PC-9 (cell line): ENCODE data around the gene SDK2. TPM values are rescaled to one million over a fixed set of nuclear protein-coding genes. Genes with fewer than 3 reads are reported as not detected.

Experiments used
- BruUV-seq: library from RNA; stranded (reverse); fragments of 400-500 nt; replicated peaks from 2 replicates; lab custom pipeline; 2021; lab: Mats Ljungman, UMichigan
- CTCF ChIA-PET: fragments of 300-600 bp; sonication (Branson Sonifier 250); formaldehyde crosslinking; loops from one replicate; lab custom pipeline; 2022; ENCODE audit warnings: antibody characterized with exemption; lab: Charles Lee
- POLR2A ChIA-PET: fragments of 300-600 bp; sonication (Branson Sonifier 250); formaldehyde crosslinking; loops from one replicate; lab custom pipeline; 2022; ENCODE audit warnings: antibody characterized with exemption; ENCODE audit not compliant: unreplicated experiment; lab: Charles Lee
- DNase-seq, 2 experiments: peaks; one replicate each; pipeline versions ENCODE4 v3.0.0 to v3.0.0-alpha.2; 2015 to 2022; ENCODE audit warnings: mixed read lengths in 1 of 2
- H2AFZ ChIP-seq: fragments of 200-600 bp; sonication (generic); 2 replicates; pipeline ENCODE4 v1.8.1; 2017; ENCODE audit warnings: antibody characterized with exemption
- H3F3A ChIP-seq: fragments of 200-600 bp; sonication (generic); 2 replicates; pipeline ENCODE4 v1.8.1; 2017; ENCODE audit warnings: antibody characterized with exemption, mild to moderate bottlenecking, low read depth; ENCODE audit not compliant: insufficient read depth
- H3K27ac ChIP-seq: fragments of 200-600 bp; sonication (generic); 2 replicates; pipeline ENCODE4 v1.6.1; 2016; ENCODE audit warnings: mixed run types
- H3K27me3 ChIP-seq: fragments of 200-600 bp; sonication (generic); 2 replicates; pipeline ENCODE4 v1.6.1; 2016; ENCODE audit warnings: low read depth, mixed run types; ENCODE audit not compliant: insufficient read depth
- H3K36me3 ChIP-seq: fragments of 200-600 bp; sonication (generic); 2 replicates; pipeline ENCODE4 v1.6.1; 2016; ENCODE audit warnings: low read depth, mixed run types
- H3K4me1 ChIP-seq: fragments of 200-600 bp; sonication (generic); replicated peaks from 2 replicates; pipeline ENCODE4 v1.6.1; 2016; ENCODE audit warnings: mixed run types; ENCODE audit not compliant: insufficient read depth
- H3K4me2 ChIP-seq: fragments of 200-600 bp; sonication (generic); 2 replicates; pipeline ENCODE4 v1.6.1; 2017; ENCODE audit warnings: mixed run types
- H3K4me3 ChIP-seq: fragments of 200-600 bp; sonication (generic); 2 replicates; pipeline ENCODE4 v1.6.1; 2016; ENCODE audit warnings: mixed run types
- H3K79me2 ChIP-seq: fragments of 200-600 bp; sonication (generic); 2 replicates; pipeline ENCODE4 v1.6.1; 2017; ENCODE audit warnings: low read depth, mixed run types
- H3K9me2 ChIP-seq: fragments of 200-600 bp; sonication (generic); 2 replicates; pipeline ENCODE4 v1.8.1; 2017; ENCODE audit warnings: mild to moderate bottlenecking; ENCODE audit not compliant: insufficient read depth
- H3K9me3 ChIP-seq: fragments of 200-600 bp; sonication (generic); 2 replicates; pipeline ENCODE4 v1.8.1; 2016; ENCODE audit warnings: low read depth; ENCODE audit not compliant: insufficient read depth
- H4K20me1 ChIP-seq: fragments of 200-600 bp; sonication (generic); 2 replicates; pipeline ENCODE4 v1.8.1; 2017; ENCODE audit not compliant: insufficient read depth
- CTCF ChIP-seq: fragments of 200-600 bp; sonication (generic); conservative IDR thresholded peaks from 2 replicates; pipeline ENCODE4 v1.6.1; 2017; ENCODE audit warnings: mixed run types, antibody characterized with exemption, mild to moderate bottlenecking, moderate library complexity
- EZH2 ChIP-seq: fragments of 200-600 bp; sonication (generic); IDR thresholded peaks from 2 replicates; pipeline ENCODE4 v1.8.0; 2017; ENCODE audit warnings: antibody characterized with exemption, low read depth
- intact Hi-C: fragments of 100-400 bp; cut with micrococcal nuclease; formaldehyde crosslinking; loops from one replicate; pipeline ENCODE4 v1.10.0; 2022; ENCODE audit not compliant: unreplicated experiment
- total RNA-seq: library from RNA; stranded (reverse); gene quantifications from 2 replicates; pipeline ENCODE4 v1.2.3, GENCODE V29; 2021

The SDK2 gene
- total RNA-seq, 1 experiment from 2014 or later, result 0.04 TPM

- intact Hi-C loops, result no loop called here
- Histone ChIP-seq H4K20me1 (no peaks in the 10 kb centered on the region; the same call in 1 of the 2 replicates), H3K27ac (no peak overlapping the region), H2AFZ (no peak overlapping the region), H3K9me2 (no peaks in the 10 kb centered on the region), H3K4me3 (no peak overlapping the region), H3K4me1 (no peaks in the 10 kb centered on the region), H3K4me2 (no peak overlapping the region), H3K79me2 (no peaks in the 10 kb centered on the region), H3K27me3 (peaks cover 99% of the 10 kb centered on the region), H3F3A (no peaks in the 10 kb centered on the region), H3K9me3 (no peaks in the 10 kb centered on the region), H3K36me3 (no peaks in the 10 kb centered on the region)
- ChIA-PET POLR2A (no interaction called here), CTCF (no interaction called here)
- no TSS peak for BruUV-seq
- DNase-seq, result no peak
- TF ChIP-seq CTCF (no peak), EZH2 (no peak)
Measured at GRCh38 chr17:73519714-73520368, 124.4 kb downstream of the SDK2 start.

- POLR2A ChIA-PET, result no interaction called here
- H3K4me1 ChIP-seq, result no peaks in the 10 kb centered on the region
- TF ChIP-seq EZH2, result no peak
- no peak for TF ChIP-seq CTCF
- no TSS peak for BruUV-seq
- H3F3A ChIP-seq, result no peaks in the 10 kb centered on the region
- no peaks in the 10 kb centered on the region for H3K9me3 ChIP-seq
- H4K20me1 ChIP-seq, result no peaks in the 10 kb centered on the region; the same call in 1 of the 2 replicates
- H3K9me2 ChIP-seq, result no peaks in the 10 kb centered on the region
- H2AFZ ChIP-seq, result no peak overlapping the region
- no peak overlapping the region for H3K4me3 ChIP-seq
- no peak overlapping the region for H3K4me2 ChIP-seq
- CTCF ChIA-PET, result no interaction called here
- intact Hi-C loops, result no loop called here
- H3K79me2 ChIP-seq, result no peaks in the 10 kb centered on the region
- H3K27ac ChIP-seq, result no peak overlapping the region
- H3K36me3 ChIP-seq, result no peaks in the 10 kb centered on the region
- DNase-seq, result no peak
- H3K27me3 ChIP-seq, result peaks cover 100% of the 10 kb centered on the region
Measured at GRCh38 chr17:73519011-73519410, 125.2 kb downstream of the SDK2 start.

GRCh38 chr17:73516431-73516830, 127.8 kb downstream of the SDK2 start:
- no peak for TF ChIP-seq CTCF
- no peak for TF ChIP-seq EZH2
- H2AFZ ChIP-seq, result no peak overlapping the region
- H3K4me2 ChIP-seq, result no peak overlapping the region
- CTCF ChIA-PET, result no interaction called here
- no peak overlapping the region for H3K27ac ChIP-seq
- no peaks in the 10 kb centered on the region for H3K9me3 ChIP-seq
- BruUV-seq, result no TSS peak
- POLR2A ChIA-PET, result no interaction called here
- H3K4me1 ChIP-seq, result no peaks in the 10 kb centered on the region
- no peaks in the 10 kb centered on the region for H3K9me2 ChIP-seq
- no peak for DNase-seq
- H3K79me2 ChIP-seq, result no peaks in the 10 kb centered on the region
- no peaks in the 10 kb centered on the region; the same call in 1 of the 2 replicates for H4K20me1 ChIP-seq
- no peaks in the 10 kb centered on the region for H3K36me3 ChIP-seq
- intact Hi-C loops, result no loop called here
- no peaks in the 10 kb centered on the region for H3F3A ChIP-seq
- no peak overlapping the region for H3K4me3 ChIP-seq
- peaks cover 100% of the 10 kb centered on the region for H3K27me3 ChIP-seq
